Cardiac fibroblast (primary cell): ENCODE measurements around the gene THEM4.

Experiments
- DNase-seq, 2 donors: peaks; one replicate each; pipeline versions ENCODE4 v3.0.0 to v3.0.0-alpha.2; 2010; ENCODE audit warnings: low read depth in 2 of 2
- H3K4me3 ChIP-seq, 2 donors: replicated peaks in 1 of 2; 1 replicate in 1 of 2; 2 replicates in 1 of 2; pipeline ENCODE4 v1.5.1; 2011; ENCODE audit warnings: low read depth in 2 of 2, low read length in 2 of 2, mild to moderate bottlenecking in 2 of 2, moderate library complexity in 1 of 2
- CTCF ChIP-seq: IDR thresholded peaks from one replicate; pipeline ENCODE4 v1.5.1; 2011; ENCODE audit warnings: low read depth, mild to moderate bottlenecking, low read length, inconsistent platforms

Gene THEM4

GRCh38 chr1:151830055-151830454 lies 79.3 kb downstream of the THEM4 start:
- no peak overlapping the region for H3K4me3 ChIP-seq
- no peak for TF ChIP-seq CTCF

DNA sequence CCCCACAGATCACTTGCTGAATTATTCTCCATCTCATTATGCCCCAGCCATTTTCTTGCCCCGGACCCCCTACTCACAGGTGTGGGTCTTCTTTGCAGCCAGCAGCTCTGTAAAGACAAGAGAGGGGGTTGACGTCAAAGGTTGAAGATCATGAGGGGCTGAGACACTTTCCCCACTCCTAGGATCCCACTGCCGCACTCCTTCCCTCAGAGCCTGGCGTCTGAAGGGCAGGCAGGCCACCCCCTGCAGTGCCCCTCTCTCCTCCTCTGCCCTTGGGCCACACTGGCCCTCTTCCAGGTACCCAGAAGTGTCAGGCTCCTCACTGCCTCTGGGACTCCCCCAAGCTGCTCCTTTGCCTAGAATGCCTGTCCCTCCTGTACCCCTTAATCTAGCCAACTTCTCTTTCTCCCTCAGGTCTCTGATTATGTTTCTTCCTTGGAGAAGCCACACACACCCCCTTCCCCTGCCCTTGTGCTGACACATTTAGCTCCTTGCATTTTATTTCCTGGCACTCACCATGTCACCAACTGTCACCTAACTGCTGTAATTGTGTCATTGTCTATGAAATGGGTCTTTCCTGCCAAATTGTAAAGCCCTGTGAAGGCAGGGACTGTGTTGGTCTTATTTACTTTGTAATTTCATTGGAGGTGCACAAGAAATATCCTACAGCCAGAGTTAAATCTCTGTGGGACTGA lies 79.8 kb downstream of the THEM4 start:
- no peak overlapping the region for H3K4me3 ChIP-seq
- TF ChIP-seq CTCF, result no peak
- no peak for DNase-seq

More at GRCh38 chr1:151830055-151830454, 79.3 kb downstream of the THEM4 start:
- no peak for DNase-seq

GRCh38 chr1:151828921-151829320 lies 80.4 kb downstream of the THEM4 start:
- TF ChIP-seq CTCF, result no peak
- DNase-seq, result peak in 1 of 2 donors; percentile 75
- no peak overlapping the region for H3K4me3 ChIP-seq

DNA sequence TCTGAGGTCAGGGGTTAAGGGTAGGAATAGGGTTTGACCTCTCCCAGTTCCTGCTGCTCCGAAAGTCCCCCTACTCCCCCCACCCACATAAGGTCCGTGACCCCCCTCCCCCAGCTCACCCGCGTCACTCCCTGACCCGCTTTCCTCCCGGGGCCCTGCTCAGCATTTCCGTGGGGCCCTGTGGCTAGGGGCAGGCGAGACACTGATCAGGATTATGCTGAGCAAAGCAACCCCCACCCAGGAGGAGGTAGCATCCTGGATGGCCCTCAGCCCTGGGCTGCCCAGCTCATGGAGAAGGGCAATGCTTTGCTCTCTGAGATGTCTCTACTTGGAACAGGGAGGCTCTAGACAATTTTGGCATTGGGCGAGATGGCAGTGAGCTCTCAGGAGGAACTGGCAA lies 81.5 kb downstream of the THEM4 start:
- no peak for TF ChIP-seq CTCF
- DNase-seq, result no peak
- H3K4me3 ChIP-seq, result no peak overlapping the region

GRCh38 chr1:151825751-151826660 lies 83.3 kb downstream of the THEM4 start:
- TF ChIP-seq CTCF, result no peak
- no peak for DNase-seq
- no peak overlapping the region for H3K4me3 ChIP-seq

GRCh38 chr1:151825204-151825603 lies 84.1 kb downstream of the THEM4 start:
- TF ChIP-seq CTCF, result no peak
- no peak for DNase-seq
- H3K4me3 ChIP-seq, result no peak overlapping the region
